Neural cell (in vitro differentiated cells): ENCODE data around the gene ENAH.

Experiments
- CTCF ChIP-seq: fragments of 450-650 bp; IDR thresholded peaks from 2 replicates; pipeline ENCODE4 v1.5.1; 2014; ENCODE audit warnings: antibody characterized with exemption, mild to moderate bottlenecking, moderate library complexity; ENCODE audit not compliant: poor library complexity, severe bottlenecking
- EP300 ChIP-seq: fragments of 450-650 bp; conservative IDR thresholded peaks from 2 replicates; pipeline ENCODE4 v1.6.1; 2014; ENCODE audit warnings: antibody characterized with exemption, mild to moderate bottlenecking, moderate library complexity; ENCODE audit not compliant: poor library complexity, severe bottlenecking
- EZH2 ChIP-seq: fragments of 200-600, 300-800 bp; shearing (Covaris generic), sonication (generic); IDR thresholded peaks from 2 replicates; pipeline ENCODE4 v1.6.1; 2014; ENCODE audit warnings: antibody characterized with exemption, low read length, borderline replicate concordance, mild to moderate bottlenecking; ENCODE audit not compliant: insufficient read depth, poor library complexity, severe bottlenecking
- MXI1 ChIP-seq: fragments of 450-650 bp; conservative IDR thresholded peaks from 2 replicates; pipeline ENCODE4 v1.6.1; 2014; ENCODE audit warnings: antibody characterized with exemption, mild to moderate bottlenecking; ENCODE audit not compliant: poor library complexity, severe bottlenecking
- POLR2AphosphoS5 ChIP-seq: IDR thresholded peaks from 2 replicates; pipeline ENCODE4 v1.6.1; 2012
- RAD21 ChIP-seq: fragments of 450-650 bp; conservative IDR thresholded peaks from 2 replicates; pipeline ENCODE4 v1.6.1; 2014; ENCODE audit warnings: antibody characterized with exemption, mild to moderate bottlenecking, moderate library complexity
- REST ChIP-seq: IDR thresholded peaks from 2 replicates; pipeline ENCODE4 v1.6.1; 2012; ENCODE audit warnings: borderline replicate concordance
- SMC3 ChIP-seq: fragments of 450-650 bp; conservative IDR thresholded peaks from 2 replicates; pipeline ENCODE4 v1.6.1; 2014; ENCODE audit warnings: antibody characterized with exemption, mild to moderate bottlenecking, moderate library complexity; ENCODE audit not compliant: poor library complexity
- TAF1 ChIP-seq: IDR thresholded peaks from 2 replicates; pipeline ENCODE4 v1.6.1; 2012; ENCODE audit warnings: low read depth

DNA sequence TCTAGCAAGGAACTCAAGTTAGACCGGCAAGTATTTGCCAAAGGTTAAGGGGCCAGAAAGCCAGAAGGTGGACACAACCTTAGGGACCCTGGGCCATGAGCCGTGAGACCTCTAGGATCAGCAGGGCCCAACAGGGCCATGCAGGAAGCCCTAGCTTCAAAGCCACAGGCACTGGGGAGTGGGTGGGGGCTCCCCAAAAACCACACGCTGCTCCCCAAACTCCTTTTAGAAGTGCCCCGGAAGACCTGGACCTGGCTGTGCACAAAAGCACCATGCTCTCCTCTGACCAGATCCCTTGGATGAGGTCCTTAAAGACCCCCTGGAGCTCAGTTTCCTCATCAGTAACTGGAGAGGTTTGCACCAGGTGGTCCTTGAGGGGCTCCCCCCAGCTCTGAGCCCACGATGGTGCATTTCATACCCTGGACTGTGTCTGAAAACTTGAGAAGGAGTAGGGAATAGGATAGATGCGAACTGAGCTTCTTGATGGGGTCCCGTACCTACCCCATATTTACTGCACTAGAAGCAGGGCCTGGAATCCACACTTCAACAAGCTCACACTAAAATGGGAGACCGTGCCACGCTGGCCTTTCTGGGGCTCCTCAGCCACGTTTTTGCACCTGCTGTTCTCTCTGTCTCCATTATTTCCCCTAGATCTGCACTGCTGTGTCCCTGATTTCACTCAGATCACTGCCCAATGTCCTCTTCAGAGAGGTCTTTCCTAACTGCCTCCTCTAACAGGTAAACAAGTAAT, 184.5 kb downstream of the ENAH start:
- TF ChIP-seq CTCF (no peak), MXI1 (no peak), EP300 (no peak), RAD21 (no peak), POLR2AphosphoS5 (no peak), EZH2 (no peak), SMC3 (no peak), REST (no peak), TAF1 (no peak)
